Measurements from ENCODE around the gene TLR6.

GRCh38 chr4:38866973-38867477 lies 10.4 kb upstream of the TLR6 start:
- TF ChIP-seq CTCF (IDR thresholded peaks at IDR 0.05) (no peak), POLR2AphosphoS5 (IDR thresholded peaks at IDR 0.05; ENCODE audit: insufficient read depth in 1 of 2, low read depth in 1 of 2) (no peak), POLR2A (IDR thresholded peaks at IDR 0.05) (no peak)
